Ovary (tissue), 3 donors: ENCODE measurements around the gene SEMA4D.

Experiments used
- POLR2A ChIP-seq: fragments of 450-650 bp; IDR thresholded peaks from one replicate; pipeline ENCODE4 v1.6.1; 2017; ENCODE audit warnings: antibody characterized with exemption, mild to moderate bottlenecking, moderate library complexity
- TF ChIP-seq, protein P1 (sequence below), 3 donors: fragments of 450-650 bp in 2 of 3; fragments of 200-600 bp in 1 of 3; IDR thresholded peaks; one replicate each; pipeline versions ENCODE4 v1.5.1 to v1.8.0; 2016 to 2022; ENCODE audit warnings: antibody characterized with exemption in 3 of 3, mild to moderate bottlenecking in 1 of 3
- donor health status: DM: no; HTN: no; CAD: no.

DNA sequence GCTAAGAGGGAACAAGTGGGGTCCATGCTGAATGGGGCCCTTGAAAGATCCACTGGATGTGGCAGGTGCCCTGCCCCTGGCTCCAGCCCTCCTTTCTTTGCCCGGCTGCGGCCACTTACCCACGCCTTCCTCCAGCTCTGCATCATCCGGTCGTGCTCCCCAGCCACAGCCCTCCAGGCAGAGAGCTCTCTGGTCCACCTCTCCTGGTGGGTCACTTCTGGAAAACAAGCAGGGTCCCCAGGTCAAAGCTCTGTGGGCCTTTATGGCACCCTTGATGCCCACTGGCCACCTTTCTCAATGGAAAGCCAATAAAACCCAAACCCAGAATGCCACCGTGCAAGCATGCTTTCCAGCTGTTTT is 134.6 kb downstream of the SEMA4D start:
- TF ChIP-seq, protein P1, sequence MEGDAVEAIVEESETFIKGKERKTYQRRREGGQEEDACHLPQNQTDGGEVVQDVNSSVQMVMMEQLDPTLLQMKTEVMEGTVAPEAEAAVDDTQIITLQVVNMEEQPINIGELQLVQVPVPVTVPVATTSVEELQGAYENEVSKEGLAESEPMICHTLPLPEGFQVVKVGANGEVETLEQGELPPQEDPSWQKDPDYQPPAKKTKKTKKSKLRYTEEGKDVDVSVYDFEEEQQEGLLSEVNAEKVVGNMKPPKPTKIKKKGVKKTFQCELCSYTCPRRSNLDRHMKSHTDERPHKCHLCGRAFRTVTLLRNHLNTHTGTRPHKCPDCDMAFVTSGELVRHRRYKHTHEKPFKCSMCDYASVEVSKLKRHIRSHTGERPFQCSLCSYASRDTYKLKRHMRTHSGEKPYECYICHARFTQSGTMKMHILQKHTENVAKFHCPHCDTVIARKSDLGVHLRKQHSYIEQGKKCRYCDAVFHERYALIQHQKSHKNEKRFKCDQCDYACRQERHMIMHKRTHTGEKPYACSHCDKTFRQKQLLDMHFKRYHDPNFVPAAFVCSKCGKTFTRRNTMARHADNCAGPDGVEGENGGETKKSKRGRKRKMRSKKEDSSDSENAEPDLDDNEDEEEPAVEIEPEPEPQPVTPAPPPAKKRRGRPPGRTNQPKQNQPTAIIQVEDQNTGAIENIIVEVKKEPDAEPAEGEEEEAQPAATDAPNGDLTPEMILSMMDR (IDR thresholded peaks at IDR 0.05): no peak
- no peak for TF ChIP-seq POLR2A
